Endothelial cell (in vitro differentiated cells): ENCODE results near the gene LBX2. TPM values are rescaled to one million over a fixed set of nuclear protein-coding genes. Genes with fewer than 3 reads are reported as not detected.
A peak's percentile ranks its signal among the peaks of the same experiment; 100 is the strongest.

ENCODE experiments used
- DNase-seq: peaks from one replicate; pipeline ENCODE4 v3.0.0; 2021; ENCODE audit warnings: low spot score
- H3K27ac Mint-ChIP-seq: one replicate; pipeline ENCODE4 v1.8.0; 2021; ENCODE audit warnings: mixed read lengths, inconsistent platforms; ENCODE audit not compliant: unreplicated experiment
- H3K27me3 Mint-ChIP-seq: one replicate; pipeline ENCODE4 v1.8.0; 2021; ENCODE audit warnings: mild to moderate bottlenecking, moderate library complexity, mixed read lengths, inconsistent platforms; ENCODE audit not compliant: unreplicated experiment
- H3K36me3 Mint-ChIP-seq: one replicate; pipeline ENCODE4 v1.8.0; 2021; ENCODE audit warnings: mild to moderate bottlenecking, low read depth, mixed read lengths, inconsistent platforms; ENCODE audit not compliant: unreplicated experiment
- H3K4me1 Mint-ChIP-seq: one replicate; pipeline ENCODE4 v1.8.0; 2021; ENCODE audit warnings: mild to moderate bottlenecking, mixed read lengths, inconsistent platforms; ENCODE audit not compliant: unreplicated experiment
- H3K4me3 Mint-ChIP-seq: one replicate; pipeline ENCODE4 v1.8.0; 2021; ENCODE audit warnings: mild to moderate bottlenecking, mixed read lengths, inconsistent platforms; ENCODE audit not compliant: unreplicated experiment
- H3K9me3 Mint-ChIP-seq: one replicate; pipeline ENCODE4 v1.8.0; 2021; ENCODE audit warnings: mixed read lengths, inconsistent platforms; ENCODE audit not compliant: unreplicated experiment
- total RNA-seq: library from RNA; stranded (reverse); fragmentation: NEBNext Ultra II Directional; extraction: Animal tissue kit (Norgen Biotek cat#: 25700); gene quantifications from one replicate; pipeline ENCODE4 v1.2.1, GENCODE V29; 2021; ENCODE audit not compliant: unreplicated experiment
- TF ChIP-seq, protein P1 (sequence below): fragments of 200-600 bp; sonication (generic); IDR thresholded peaks from one replicate; pipeline ENCODE4 v1.5.0; 2021; ENCODE audit warnings: antibody characterized with exemption; ENCODE audit not compliant: unreplicated experiment

The LBX2 gene
- total RNA-seq, 1 donor from 2014 or later: not detected

DNA sequence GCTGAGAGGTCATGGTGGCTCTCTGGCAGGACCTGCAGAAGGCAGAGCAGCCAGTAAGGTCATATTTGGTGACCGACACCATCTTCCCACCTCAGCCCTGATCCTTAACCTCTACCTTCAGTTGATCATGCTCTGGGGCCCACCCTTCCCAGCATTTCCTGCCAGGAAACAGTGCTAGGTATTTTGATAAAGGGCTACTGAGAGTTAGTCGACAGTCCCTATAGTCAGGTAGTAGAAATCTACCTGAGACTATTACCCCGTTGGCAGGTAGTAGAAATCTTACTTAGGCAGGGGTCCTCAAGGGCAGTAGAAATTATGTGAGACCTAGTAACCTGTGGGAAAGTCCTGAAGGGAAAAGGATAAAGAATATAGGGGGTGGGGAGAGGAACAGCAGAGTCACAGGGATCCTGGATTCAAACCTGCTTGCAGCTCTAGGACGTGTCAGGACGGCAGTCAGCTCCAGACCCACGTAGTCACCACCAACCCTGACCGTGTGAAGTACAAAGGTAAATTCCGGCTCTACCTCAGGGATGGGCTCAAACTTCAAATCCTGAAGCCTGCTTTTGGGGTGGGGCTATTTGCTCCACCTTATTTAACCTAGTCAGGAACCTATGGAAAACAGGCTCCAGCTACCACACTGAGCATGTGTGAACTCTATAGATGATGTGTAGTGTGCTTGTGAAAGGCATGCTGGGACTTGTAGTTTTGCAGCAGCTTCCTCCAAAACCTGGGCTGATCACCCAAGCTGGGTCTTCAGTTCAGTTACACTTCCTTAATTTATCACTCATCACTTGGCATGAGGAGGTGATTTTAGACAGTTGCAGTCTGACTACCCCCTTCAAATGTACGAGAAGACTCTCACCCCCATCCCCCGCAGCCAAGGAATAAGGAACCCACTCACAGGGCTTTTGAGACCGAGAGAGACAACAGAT, 26.6 kb upstream of the LBX2 start, which contains the start of gene DQX1:
Gene DQX1 (minus strand): TSS at position 515 of the 932 bp plus-strand sequence. CDS start 502 bp downstream, at position 13.
- Mint-ChIP-seq H3K27ac (peak within 1 kb of the TSS; percentile 61), H3K4me3 (peak within 1 kb of the TSS; percentile 81)
- no peak for DNase-seq

DNA sequence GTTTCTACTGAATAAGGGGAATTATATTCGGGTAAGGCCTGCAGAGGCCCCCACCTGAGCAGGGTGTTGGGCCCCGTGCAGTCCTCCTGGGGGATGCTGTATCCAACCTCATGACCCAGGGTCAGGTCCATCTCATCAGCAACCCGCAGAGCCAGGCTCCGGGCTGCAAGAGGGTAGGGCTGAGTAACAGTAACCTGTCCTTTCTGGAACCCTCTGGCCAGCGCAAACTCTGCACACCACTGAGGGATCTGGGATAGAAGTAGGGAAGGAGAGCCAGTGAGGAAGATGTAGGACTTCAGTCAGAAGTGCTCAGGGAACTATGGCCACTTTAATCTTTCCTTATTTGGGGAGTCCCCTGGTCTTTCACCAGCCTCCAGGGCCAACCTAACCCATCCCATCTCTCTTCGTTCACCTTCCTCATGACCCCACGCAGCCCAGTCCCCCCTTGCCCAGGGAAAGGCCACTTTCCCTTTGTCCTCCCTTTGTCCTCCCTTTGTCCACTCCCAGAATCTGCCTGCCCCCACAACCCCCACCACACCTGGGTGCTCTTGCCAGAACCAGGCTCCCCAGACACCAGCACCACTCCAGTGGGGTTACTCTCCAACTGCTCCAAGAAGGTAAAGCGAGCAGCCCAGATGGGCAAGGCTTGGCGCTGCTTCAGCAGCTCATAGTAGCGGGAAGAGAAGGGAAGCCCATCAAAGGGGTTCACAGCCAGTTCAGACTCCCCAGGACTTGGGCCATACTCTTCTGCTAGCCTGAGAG, 25.7 kb upstream of the LBX2 start:
- Mint-ChIP-seq H3K4me1 (peaks cover 21% of the 10 kb centered on the region), H3K27ac (peak overlapping the region; percentile 30), H3K36me3 (peaks cover 30% of the 10 kb centered on the region), H3K9me3 (no peaks in the 10 kb centered on the region), H3K4me3 (peak overlapping the region; percentile 62), H3K27me3 (peaks cover 11% of the 10 kb centered on the region)
- no peak for DNase-seq
- TF ChIP-seq, protein P1, sequence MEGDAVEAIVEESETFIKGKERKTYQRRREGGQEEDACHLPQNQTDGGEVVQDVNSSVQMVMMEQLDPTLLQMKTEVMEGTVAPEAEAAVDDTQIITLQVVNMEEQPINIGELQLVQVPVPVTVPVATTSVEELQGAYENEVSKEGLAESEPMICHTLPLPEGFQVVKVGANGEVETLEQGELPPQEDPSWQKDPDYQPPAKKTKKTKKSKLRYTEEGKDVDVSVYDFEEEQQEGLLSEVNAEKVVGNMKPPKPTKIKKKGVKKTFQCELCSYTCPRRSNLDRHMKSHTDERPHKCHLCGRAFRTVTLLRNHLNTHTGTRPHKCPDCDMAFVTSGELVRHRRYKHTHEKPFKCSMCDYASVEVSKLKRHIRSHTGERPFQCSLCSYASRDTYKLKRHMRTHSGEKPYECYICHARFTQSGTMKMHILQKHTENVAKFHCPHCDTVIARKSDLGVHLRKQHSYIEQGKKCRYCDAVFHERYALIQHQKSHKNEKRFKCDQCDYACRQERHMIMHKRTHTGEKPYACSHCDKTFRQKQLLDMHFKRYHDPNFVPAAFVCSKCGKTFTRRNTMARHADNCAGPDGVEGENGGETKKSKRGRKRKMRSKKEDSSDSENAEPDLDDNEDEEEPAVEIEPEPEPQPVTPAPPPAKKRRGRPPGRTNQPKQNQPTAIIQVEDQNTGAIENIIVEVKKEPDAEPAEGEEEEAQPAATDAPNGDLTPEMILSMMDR: no peak

More for the DNA sequence above, 26.6 kb upstream of the LBX2 start, which contains the start of gene DQX1:
- TF ChIP-seq, protein P1: no peak
- H3K36me3 Mint-ChIP-seq: peaks cover 33% of the 10 kb centered on the region
- H3K9me3 Mint-ChIP-seq: no peaks in the 10 kb centered on the region
- H3K4me1 Mint-ChIP-seq: peaks cover 21% of the 10 kb centered on the region
- H3K27me3 Mint-ChIP-seq: peaks cover 11% of the 10 kb centered on the region

DNA sequence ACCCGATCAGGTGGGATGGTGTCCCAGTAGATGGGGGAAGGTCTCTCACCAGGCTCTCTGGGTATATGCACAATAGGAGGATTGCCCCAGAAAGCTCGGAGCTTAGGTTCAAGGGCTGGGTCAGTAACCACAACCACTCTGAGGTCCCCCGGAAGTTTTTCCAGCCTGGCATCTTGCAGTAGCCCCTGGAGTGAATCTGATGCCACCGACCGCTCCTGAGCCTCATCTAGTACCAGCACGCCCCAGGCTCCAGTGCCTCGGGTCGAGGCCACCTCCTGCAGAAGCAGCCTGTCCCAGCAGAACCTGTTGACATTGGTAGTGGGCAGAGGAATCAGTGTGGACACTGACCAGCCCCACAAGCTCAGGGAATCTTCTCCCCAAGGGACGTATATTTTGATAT, 24.6 kb upstream of the LBX2 start:
- Mint-ChIP-seq H3K27ac (no peak overlapping the region), H3K36me3 (peaks cover 30% of the 10 kb centered on the region), H3K9me3 (no peaks in the 10 kb centered on the region), H3K27me3 (peaks cover 17% of the 10 kb centered on the region), H3K4me1 (peaks cover 19% of the 10 kb centered on the region), H3K4me3 (no peak overlapping the region)
- no peak for DNase-seq
- TF ChIP-seq, protein P1: no peak

DNA sequence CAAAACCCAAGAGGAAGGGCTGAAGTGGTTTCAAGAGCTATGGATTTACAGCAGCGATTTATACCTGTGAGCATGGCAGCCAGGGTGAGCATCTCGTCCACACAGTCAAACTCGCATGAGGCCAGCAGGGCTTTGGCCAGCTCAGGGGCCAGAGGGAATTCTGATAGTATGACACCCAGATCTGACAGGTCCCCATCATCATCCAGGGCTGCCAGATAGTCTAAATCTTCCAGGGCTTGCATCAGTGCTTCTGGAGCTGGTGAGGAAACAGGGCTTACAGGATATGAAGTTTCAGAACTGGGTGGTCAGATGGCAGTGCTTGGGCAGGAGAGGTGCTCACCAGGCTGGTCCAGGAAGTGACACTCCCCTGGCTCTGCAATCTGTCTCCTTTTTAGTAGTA, 23.1 kb upstream of the LBX2 start:
- no peaks in the 10 kb centered on the region for H3K9me3 Mint-ChIP-seq
- peaks cover 15% of the 10 kb centered on the region for H3K27me3 Mint-ChIP-seq
- H3K36me3 Mint-ChIP-seq: peaks cover 24% of the 10 kb centered on the region
- H3K4me3 Mint-ChIP-seq: no peak overlapping the region
- no peak overlapping the region for H3K27ac Mint-ChIP-seq
- DNase-seq: no peak
- H3K4me1 Mint-ChIP-seq: peaks cover 10% of the 10 kb centered on the region
- TF ChIP-seq, protein P1: no peak
